Measurements from ENCODE around the gene FXYD1. TPM values are rescaled to one million over a fixed set of nuclear protein-coding genes. Genes with fewer than 3 reads are reported as not detected.
A peak's percentile ranks its signal among the peaks of the same experiment; 100 is the strongest.

FXYD1 gene
- total RNA-seq, 1 experiment from 2014 or later = 13.3 TPM

DNA sequence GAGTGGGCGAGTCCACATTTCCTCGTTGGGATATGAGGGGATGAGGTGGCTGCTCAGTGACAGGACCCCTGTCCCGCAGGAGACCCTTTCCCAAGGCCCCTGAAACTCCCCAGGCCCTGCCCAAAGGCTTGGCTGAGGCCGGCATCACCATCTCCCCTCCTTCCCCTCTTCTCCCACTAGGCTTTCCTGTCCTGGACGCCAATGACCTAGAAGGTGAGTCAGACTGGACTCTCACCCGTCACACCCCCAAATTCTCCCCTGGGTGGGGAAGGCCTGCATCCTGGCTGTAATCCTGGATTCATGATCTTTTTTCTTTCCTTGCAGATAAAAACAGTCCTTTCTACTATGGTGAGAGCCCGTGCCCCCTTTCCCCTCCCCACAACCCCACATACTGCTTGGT lies 17.7 kb upstream of the FXYD1 start (continued):
- TF ChIP-seq, protein P1, sequence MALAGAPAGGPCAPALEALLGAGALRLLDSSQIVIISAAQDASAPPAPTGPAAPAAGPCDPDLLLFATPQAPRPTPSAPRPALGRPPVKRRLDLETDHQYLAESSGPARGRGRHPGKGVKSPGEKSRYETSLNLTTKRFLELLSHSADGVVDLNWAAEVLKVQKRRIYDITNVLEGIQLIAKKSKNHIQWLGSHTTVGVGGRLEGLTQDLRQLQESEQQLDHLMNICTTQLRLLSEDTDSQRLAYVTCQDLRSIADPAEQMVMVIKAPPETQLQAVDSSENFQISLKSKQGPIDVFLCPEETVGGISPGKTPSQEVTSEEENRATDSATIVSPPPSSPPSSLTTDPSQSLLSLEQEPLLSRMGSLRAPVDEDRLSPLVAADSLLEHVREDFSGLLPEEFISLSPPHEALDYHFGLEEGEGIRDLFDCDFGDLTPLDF (CRISPR knock-in tag; IDR thresholded peaks at IDR 0.05) = no peak
- TF ChIP-seq ZNF121 (CRISPR knock-in tag; IDR thresholded peaks at IDR 0.05) (no peak), CBFB (CRISPR knock-in tag; IDR thresholded peaks at IDR 0.05; ENCODE audit: low read depth) (no peak), JAZF1 (CRISPR knock-in tag; IDR thresholded peaks at IDR 0.05) (no peak), SMAD4 (CRISPR knock-in tag; IDR thresholded peaks at IDR 0.05) (no peak), ZNF671 (CRISPR knock-in tag; IDR thresholded peaks at IDR 0.05) (no peak), SP1 (CRISPR knock-in tag; conservative IDR thresholded peaks at IDR 0.05) (no peak), TP53 (CRISPR knock-in tag; IDR thresholded peaks at IDR 0.05) (no peak), ZNF263 (CRISPR knock-in tag; IDR thresholded peaks at IDR 0.05; ENCODE audit: low read depth) (no peak), NFYB (CRISPR knock-in tag; conservative IDR thresholded peaks at IDR 0.05; ENCODE audit: low read depth) (no peak)
- TF ChIP-seq, protein P2, sequence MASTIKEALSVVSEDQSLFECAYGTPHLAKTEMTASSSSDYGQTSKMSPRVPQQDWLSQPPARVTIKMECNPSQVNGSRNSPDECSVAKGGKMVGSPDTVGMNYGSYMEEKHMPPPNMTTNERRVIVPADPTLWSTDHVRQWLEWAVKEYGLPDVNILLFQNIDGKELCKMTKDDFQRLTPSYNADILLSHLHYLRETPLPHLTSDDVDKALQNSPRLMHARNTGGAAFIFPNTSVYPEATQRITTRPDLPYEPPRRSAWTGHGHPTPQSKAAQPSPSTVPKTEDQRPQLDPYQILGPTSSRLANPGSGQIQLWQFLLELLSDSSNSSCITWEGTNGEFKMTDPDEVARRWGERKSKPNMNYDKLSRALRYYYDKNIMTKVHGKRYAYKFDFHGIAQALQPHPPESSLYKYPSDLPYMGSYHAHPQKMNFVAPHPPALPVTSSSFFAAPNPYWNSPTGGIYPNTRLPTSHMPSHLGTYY (CRISPR knock-in tag; IDR thresholded peaks at IDR 0.05) = no peak
- TF ChIP-seq, protein P3, sequence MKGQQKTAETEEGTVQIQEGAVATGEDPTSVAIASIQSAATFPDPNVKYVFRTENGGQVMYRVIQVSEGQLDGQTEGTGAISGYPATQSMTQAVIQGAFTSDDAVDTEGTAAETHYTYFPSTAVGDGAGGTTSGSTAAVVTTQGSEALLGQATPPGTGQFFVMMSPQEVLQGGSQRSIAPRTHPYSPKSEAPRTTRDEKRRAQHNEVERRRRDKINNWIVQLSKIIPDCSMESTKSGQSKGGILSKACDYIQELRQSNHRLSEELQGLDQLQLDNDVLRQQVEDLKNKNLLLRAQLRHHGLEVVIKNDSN (CRISPR knock-in tag; IDR thresholded peaks at IDR 0.05) = no peak
- TF ChIP-seq, protein P4, sequence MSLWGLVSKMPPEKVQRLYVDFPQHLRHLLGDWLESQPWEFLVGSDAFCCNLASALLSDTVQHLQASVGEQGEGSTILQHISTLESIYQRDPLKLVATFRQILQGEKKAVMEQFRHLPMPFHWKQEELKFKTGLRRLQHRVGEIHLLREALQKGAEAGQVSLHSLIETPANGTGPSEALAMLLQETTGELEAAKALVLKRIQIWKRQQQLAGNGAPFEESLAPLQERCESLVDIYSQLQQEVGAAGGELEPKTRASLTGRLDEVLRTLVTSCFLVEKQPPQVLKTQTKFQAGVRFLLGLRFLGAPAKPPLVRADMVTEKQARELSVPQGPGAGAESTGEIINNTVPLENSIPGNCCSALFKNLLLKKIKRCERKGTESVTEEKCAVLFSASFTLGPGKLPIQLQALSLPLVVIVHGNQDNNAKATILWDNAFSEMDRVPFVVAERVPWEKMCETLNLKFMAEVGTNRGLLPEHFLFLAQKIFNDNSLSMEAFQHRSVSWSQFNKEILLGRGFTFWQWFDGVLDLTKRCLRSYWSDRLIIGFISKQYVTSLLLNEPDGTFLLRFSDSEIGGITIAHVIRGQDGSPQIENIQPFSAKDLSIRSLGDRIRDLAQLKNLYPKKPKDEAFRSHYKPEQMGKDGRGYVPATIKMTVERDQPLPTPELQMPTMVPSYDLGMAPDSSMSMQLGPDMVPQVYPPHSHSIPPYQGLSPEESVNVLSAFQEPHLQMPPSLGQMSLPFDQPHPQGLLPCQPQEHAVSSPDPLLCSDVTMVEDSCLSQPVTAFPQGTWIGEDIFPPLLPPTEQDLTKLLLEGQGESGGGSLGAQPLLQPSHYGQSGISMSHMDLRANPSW (CRISPR knock-in tag; conservative IDR thresholded peaks at IDR 0.05; ENCODE audit: low read depth) = no peak
- TF ChIP-seq, protein P5, sequence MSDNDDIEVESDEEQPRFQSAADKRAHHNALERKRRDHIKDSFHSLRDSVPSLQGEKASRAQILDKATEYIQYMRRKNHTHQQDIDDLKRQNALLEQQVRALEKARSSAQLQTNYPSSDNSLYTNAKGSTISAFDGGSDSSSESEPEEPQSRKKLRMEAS (CRISPR knock-in tag; IDR thresholded peaks at IDR 0.05) = no peak
- TF ChIP-seq, protein P6, sequence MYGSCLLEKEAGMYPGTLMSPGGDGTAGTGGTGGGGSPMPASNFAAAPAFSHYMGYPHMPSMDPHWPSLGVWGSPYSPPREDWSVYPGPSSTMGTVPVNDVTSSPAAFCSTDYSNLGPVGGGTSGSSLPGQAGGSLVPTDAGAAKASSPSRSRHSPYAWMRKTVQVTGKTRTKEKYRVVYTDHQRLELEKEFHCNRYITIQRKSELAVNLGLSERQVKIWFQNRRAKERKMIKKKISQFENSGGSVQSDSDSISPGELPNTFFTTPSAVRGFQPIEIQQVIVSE (CRISPR knock-in tag; IDR thresholded peaks at IDR 0.05; ENCODE audit: borderline replicate concordance) = no peak

DNA sequence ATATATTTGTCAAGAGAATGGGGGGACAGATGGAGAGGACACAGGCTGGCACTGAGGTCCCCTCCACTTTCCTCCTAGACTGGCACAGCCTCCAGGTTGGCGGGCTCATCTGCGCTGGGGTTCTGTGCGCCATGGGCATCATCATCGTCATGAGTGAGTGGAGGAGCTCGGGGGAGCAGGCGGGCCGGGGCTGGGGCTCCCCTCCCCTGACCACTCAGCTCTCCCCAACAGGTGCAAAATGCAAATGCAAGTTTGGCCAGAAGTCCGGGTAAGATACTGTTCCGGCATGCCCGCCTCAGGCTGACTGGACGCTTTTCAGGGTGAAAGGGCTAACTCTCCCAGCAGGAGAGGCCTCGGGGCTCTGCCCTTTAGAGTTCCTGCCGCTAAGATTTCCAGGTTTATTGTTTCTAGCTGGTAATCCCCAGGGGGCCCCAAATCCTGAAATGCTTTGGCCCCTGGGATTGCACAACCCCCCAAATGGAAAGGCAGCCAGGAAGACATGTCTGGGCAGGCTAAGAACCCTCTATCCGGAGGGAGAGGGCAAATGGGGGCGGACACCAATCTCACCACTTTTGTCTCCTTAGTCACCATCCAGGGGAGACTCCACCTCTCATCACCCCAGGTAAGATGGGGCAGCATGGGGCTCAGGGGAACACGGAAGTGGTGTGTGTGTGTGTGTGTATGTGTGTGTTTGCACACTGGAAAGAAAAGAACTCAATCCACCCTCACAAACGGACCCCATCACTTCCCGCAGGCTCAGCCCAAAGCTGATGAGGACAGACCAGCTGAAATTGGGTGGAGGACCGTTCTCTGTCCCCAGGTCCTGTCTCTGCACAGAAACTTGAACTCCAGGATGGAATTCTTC lies 15.7 kb upstream of the FXYD1 start:
- DNase-seq (ENCODE audit: low spot score) (no peak), ATAC-seq (no peak)
- no peak overlapping the region for H3K27ac Mint-ChIP-seq
- no peak overlapping the region for H3K4me3 Mint-ChIP-seq
- ChIA-PET POLR2A (no interaction called here), CTCF (interaction anchor here (0.8 to 5.8 kb wide), 5 partner anchors 8 to 78 kb away, joined by 3 to 46 read pairs (median 4); partner anchors contain the start of gene FXYD3)
- TF ChIP-seq, protein P6 (CRISPR knock-in tag; IDR thresholded peaks at IDR 0.05; ENCODE audit: borderline replicate concordance) = no peak
- TF ChIP-seq ZNF423 (CRISPR knock-in tag; IDR thresholded peaks at IDR 0.05) (peak; percentile 16; the same call in 1 of the 2 replicates), ZNF263 (CRISPR knock-in tag; IDR thresholded peaks at IDR 0.05; ENCODE audit: low read depth) (no peak), TCF7 (CRISPR knock-in tag; IDR thresholded peaks at IDR 0.05; ENCODE audit: low read depth) (no peak), JUN (CRISPR knock-in tag; IDR thresholded peaks at IDR 0.05) (no peak)
- peaks cover 4% of the 10 kb centered on the region for H3K27me3 Mint-ChIP-seq (ENCODE audit: low read depth)
- no peaks in the 10 kb centered on the region for H3K9me3 Mint-ChIP-seq
- peaks cover 35% of the 10 kb centered on the region for H3K4me1 Mint-ChIP-seq
- no peaks in the 10 kb centered on the region for H3K36me3 Mint-ChIP-seq

Measured in WTC11 (cell line).